ENCODE results near the gene MUC3A. TPM values are rescaled to one million over a fixed set of nuclear protein-coding genes. Genes with fewer than 3 reads are reported as not detected.

Gene MUC3A
- total and polyA plus RNA-seq, 2 experiments from 2014 or later, result 16.3 to 44.4 TPM

DNA sequence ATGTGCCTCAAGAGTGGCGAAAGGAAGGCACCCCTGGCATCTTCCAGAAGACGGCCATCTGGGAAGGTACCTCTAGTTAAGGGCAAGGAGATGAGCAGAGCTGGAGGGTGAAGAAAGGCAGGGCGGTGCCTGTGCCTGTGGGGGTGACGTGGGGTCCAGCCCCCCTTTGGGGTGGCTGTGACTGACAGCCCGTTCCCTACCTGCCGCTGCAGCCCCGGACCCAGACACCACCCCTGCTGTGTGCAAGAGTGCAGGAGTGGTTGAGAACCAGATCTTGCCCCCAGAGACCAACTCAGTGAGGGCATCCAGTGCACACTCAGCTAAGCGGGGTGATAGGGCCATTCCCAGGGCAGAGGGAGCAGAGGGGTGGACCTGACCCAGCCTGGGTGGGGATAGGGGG is 66.3 kb downstream of the MUC3A start (continued):
- no peak for TF ChIP-seq ZNF462 (CRISPR knock-in tag; IDR thresholded peaks at IDR 0.05)
- no peak for TF ChIP-seq ZNF114 (CRISPR knock-in tag; IDR thresholded peaks at IDR 0.05)
- TF ChIP-seq REST (IDR thresholded peaks at IDR 0.05; ENCODE audit: unreplicated experiment), result no peak
- TF ChIP-seq NANOG (IDR thresholded peaks at IDR 0.05; ENCODE audit: borderline replicate concordance), result no peak
- no peak for TF ChIP-seq ZNF331 (CRISPR knock-in tag; IDR thresholded peaks at IDR 0.05; ENCODE audit: low read depth)
- no peak for TF ChIP-seq POLR2AphosphoS5 (IDR thresholded peaks at IDR 0.05; ENCODE audit: low read depth)
